Astrocyte (in vitro differentiated cells and primary cell): ENCODE data around the gene SLC25A28.

ENCODE experiments used
- CTCF ChIP-seq: IDR thresholded peaks from 2 replicates; pipeline ENCODE4 v1.5.1; 2011; ENCODE audit warnings: low read depth, mild to moderate bottlenecking, inconsistent platforms, low read length, moderate library complexity; ENCODE audit not compliant: insufficient read depth
- EZH2 ChIP-seq: IDR thresholded peaks from 2 replicates; pipeline ENCODE4 v1.6.1; 2012; ENCODE audit warnings: mild to moderate bottlenecking, low read length, inconsistent platforms; ENCODE audit not compliant: insufficient read depth

DNA sequence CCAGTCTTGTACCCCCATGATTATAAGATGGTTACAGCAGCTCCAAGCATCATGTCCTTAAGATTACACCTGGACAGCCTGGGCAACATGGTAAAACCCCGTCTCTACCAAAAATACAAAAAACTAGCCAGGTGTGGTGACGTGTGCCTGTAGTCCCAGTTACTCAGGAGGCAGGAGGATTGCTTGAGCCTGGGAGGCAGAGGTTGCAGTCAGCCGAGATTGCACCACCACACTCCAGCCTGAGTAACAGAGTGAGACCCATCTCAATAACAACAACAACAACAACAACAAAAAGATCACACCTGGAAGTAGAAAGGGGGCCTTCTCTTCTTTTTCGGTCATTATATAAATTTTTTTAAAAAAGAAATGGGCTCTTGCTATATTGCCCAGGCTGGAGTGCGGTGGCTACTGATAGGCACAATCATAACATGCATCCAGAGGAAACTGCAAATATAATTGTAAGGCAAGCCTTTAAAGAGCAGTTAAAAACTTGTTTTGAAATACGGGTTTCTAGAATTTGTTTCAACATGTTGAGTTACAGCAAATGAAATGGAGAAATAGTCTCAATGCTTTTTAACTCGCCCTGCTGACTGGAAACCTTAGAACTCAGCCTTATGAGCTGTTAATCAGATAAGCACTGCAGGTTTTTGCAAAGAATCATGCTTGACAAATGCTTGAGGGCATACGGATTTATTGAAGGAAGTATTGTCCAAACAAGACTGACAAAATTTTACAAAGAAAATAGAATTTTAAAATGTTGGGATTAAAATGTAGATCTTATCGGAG lies 34.3 kb upstream of the SLC25A28 start:
- TF ChIP-seq CTCF: no peak
- no peak for TF ChIP-seq EZH2
